Lung (tissue), 12 donors: ENCODE measurements around the gene SLC5A4. TPM values are rescaled to one million over a fixed set of nuclear protein-coding genes. Genes with fewer than 3 reads are reported as not detected.

Experiments
- ATAC-seq: fragments of 200-7000 bp; cut with Tn5 transposase; one replicate; pipeline ENCODE4 v1.9.1; 2020; ENCODE audit warnings: moderate number of reproducible peaks; ENCODE audit not compliant: insufficient read depth, low FRiP score
- DNase-seq, 3 donors: peaks; one replicate each; pipeline ENCODE4 v3.0.0-alpha.2; 2013 to 2017
- H3K27ac ChIP-seq, 2 donors: one replicate each; pipeline ENCODE4 v1.5.1; 2013; ENCODE audit warnings: mild to moderate bottlenecking in 2 of 2, moderate library complexity in 2 of 2, control low read depth in 1 of 2, inconsistent platforms in 1 of 2, low read depth in 1 of 2, low read length in 1 of 2
- H3K27me3 ChIP-seq, 3 donors: one replicate each; pipeline ENCODE4 v1.5.1; 2013; ENCODE audit warnings: low read length in 2 of 3; ENCODE audit not compliant: control insufficient read depth in 3 of 3, insufficient read depth in 3 of 3
- H3K36me3 ChIP-seq, 4 donors: one replicate each; pipeline ENCODE4 v1.5.1; 2013; ENCODE audit warnings: low read length in 4 of 4, mild to moderate bottlenecking in 1 of 4, moderate library complexity in 1 of 4; ENCODE audit not compliant: control insufficient read depth in 4 of 4, insufficient read depth in 4 of 4
- H3K4me1 ChIP-seq, 5 donors: one replicate each; pipeline ENCODE4 v1.5.1; 2013; ENCODE audit warnings: low read length in 5 of 5, mild to moderate bottlenecking in 2 of 5, moderate library complexity in 1 of 5; ENCODE audit not compliant: control insufficient read depth in 5 of 5, insufficient read depth in 5 of 5
- H3K4me3 ChIP-seq: one replicate; pipeline ENCODE4 v1.5.1; 2013; ENCODE audit warnings: mild to moderate bottlenecking, control low read depth, moderate library complexity
- H3K9ac ChIP-seq, 2 donors: one replicate each; pipeline ENCODE4 v1.5.1; 2013; ENCODE audit warnings: low read length in 2 of 2, control low read depth in 1 of 2; ENCODE audit not compliant: insufficient read depth in 1 of 2
- H3K9me3 ChIP-seq, 4 donors: one replicate each; pipeline ENCODE4 v1.5.1; 2013; ENCODE audit warnings: low read length in 3 of 4, mild to moderate bottlenecking in 1 of 4, moderate library complexity in 1 of 4; ENCODE audit not compliant: control insufficient read depth in 4 of 4, insufficient read depth in 3 of 4
- WGBS, 2 donors: extraction: QIAGEN DNeasy Blood & Tissue Kit; methylation state at CpG; one replicate each; pipeline ENCODE4 v1.1.7; 2013; 5-methylcytosine and 5-hydroxymethylcytosine counted together
- polyA plus RNA-seq, 2 donors: library from polyadenylated mRNA; stranded (reverse); fragments of 200-250 nt; gene quantifications; one replicate each; pipeline ENCODE4 v1.2.1, GENCODE V29; 2013
- total RNA-seq, 2 donors: library from RNA; depleted of rRNA in 1 of 2; stranded (reverse); fragments of >200 nt in 1 of 2; gene quantifications; one replicate each; pipeline ENCODE4 v1.2.1, GENCODE V29; 2014 to 2021
- TF ChIP-seq, protein P1 (sequence below): IDR thresholded peaks from 2 replicates; pipeline ENCODE4 v1.5.1; 2012; ENCODE audit warnings: mild to moderate bottlenecking; ENCODE audit errors: control extremely low read depth, extremely low read depth
- donor health status: control.
- donor health status: control.
- donor health status: Bipolar disorder and iron deficiency.
- donor health status: healthy.
- donor health status: DM: yes; HTN: yes; CAD: no.

SLC5A4 gene
- total and polyA plus RNA-seq, 4 donors, result 0.30 to 1.9 (median 0.95) TPM

- 15 to 35% methylated on average over 52 to 53 of the region's 53 CpGs for WGBS, 2 donors
- ATAC-seq, result no peak
These were observed 51.7 kb downstream of the SLC5A4 start for GRCh38 chr22:32203181-32204039.

GRCh38 chr22:32202539-32203180 is 52.5 kb downstream of the SLC5A4 start:
- Histone ChIP-seq H3K27me3 (peaks cover 0 to 20% (median 8%) of the 10 kb centered on the region in 3 donors), H3K4me1 (peaks cover 0 to 12% (median 0%) of the 10 kb centered on the region in 5 donors), H3K4me3 (no peak overlapping the region), H3K9ac (no peak overlapping the region), H3K9me3 (peaks cover 0 to 3% (median 0%) of the 10 kb centered on the region in 4 donors), H3K36me3 (no peaks in the 10 kb centered on the region), H3K27ac (no peak overlapping the region)
- TF ChIP-seq, protein P1, sequence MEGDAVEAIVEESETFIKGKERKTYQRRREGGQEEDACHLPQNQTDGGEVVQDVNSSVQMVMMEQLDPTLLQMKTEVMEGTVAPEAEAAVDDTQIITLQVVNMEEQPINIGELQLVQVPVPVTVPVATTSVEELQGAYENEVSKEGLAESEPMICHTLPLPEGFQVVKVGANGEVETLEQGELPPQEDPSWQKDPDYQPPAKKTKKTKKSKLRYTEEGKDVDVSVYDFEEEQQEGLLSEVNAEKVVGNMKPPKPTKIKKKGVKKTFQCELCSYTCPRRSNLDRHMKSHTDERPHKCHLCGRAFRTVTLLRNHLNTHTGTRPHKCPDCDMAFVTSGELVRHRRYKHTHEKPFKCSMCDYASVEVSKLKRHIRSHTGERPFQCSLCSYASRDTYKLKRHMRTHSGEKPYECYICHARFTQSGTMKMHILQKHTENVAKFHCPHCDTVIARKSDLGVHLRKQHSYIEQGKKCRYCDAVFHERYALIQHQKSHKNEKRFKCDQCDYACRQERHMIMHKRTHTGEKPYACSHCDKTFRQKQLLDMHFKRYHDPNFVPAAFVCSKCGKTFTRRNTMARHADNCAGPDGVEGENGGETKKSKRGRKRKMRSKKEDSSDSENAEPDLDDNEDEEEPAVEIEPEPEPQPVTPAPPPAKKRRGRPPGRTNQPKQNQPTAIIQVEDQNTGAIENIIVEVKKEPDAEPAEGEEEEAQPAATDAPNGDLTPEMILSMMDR, result peak; percentile 8
- ATAC-seq (peak; percentile 22), DNase-seq (peak; percentile 43 to 67 (median 63))
- 2 to 3% methylated on average over 27 to 29 of the region's 29 CpGs for WGBS, 2 donors

More at GRCh38 chr22:32203181-32204039, 51.7 kb downstream of the SLC5A4 start:
- no peak for DNase-seq
- Histone ChIP-seq H3K9me3 (peaks cover 0 to 3% (median 0%) of the 10 kb centered on the region in 4 donors), H3K27ac (no peak overlapping the region), H3K36me3 (no peaks in the 10 kb centered on the region), H3K9ac (no peak overlapping the region), H3K4me1 (peaks cover 0 to 12% (median 0%) of the 10 kb centered on the region in 5 donors), H3K27me3 (peaks cover 0 to 20% (median 8%) of the 10 kb centered on the region in 3 donors), H3K4me3 (no peak overlapping the region)
- TF ChIP-seq, protein P1, result no peak

DNA sequence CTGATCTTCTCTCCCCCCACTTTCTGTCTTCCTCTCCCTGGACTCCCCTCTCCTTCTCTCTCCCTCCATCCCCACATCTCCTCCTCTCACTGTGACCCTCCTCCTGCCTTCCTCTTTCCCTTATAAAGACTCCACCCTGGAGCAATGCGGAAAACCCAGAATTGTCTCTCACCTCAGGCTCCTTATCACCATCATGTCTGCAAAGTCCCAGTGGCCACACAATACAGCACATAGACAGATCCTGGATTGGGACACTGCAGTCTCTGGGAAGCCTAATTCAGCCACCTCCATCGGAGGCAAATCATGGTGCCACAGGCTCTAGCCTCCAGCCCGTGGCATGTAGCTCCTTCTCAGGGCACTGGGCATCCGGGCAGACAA is 53.0 kb downstream of the SLC5A4 start:
- Histone ChIP-seq H3K27ac (no peak overlapping the region), H3K36me3 (no peaks in the 10 kb centered on the region), H3K9ac (no peak overlapping the region), H3K4me1 (peaks cover 0 to 12% (median 0%) of the 10 kb centered on the region in 5 donors), H3K27me3 (peaks cover 0 to 20% (median 8%) of the 10 kb centered on the region in 3 donors), H3K9me3 (peaks cover 0 to 3% (median 0%) of the 10 kb centered on the region in 4 donors), H3K4me3 (no peak overlapping the region)
- 21 to 31% methylated on average over 4 of the region's 4 CpGs for WGBS, 2 donors
- TF ChIP-seq, protein P1, result no peak
- ATAC-seq, result no peak
- no peak for DNase-seq
